Endometrium (tissue), 2 donors: ENCODE measurements around the gene CTTNBP2.

Experiments used
- FAIRE-seq: peaks from 2 replicates; lab custom pipeline; 2012; peaks lifted over from hg19 to GRCh38; lab: Jason Lieb, UNC
- donor health status: control.
- donor health status: control.

Gene CTTNBP2

GRCh38 chr7:117870448-117871130 is 2.7 kb downstream of the CTTNBP2 start:
- FAIRE-seq = no peak

GRCh38 chr7:117869374-117869773 is 3.9 kb downstream of the CTTNBP2 start:
- FAIRE-seq = no peak

- peak; percentile 4 for FAIRE-seq
Observed at GRCh38 chr7:117863618-117864017, 9.6 kb downstream of the CTTNBP2 start.

GRCh38 chr7:117862378-117862777 is 10.9 kb downstream of the CTTNBP2 start:
- FAIRE-seq = no peak

- FAIRE-seq = no peak
Observed at GRCh38 chr7:117859246-117859812, 13.9 kb downstream of the CTTNBP2 start.

- no peak for FAIRE-seq
Observed at GRCh38 chr7:117858712-117859111, 14.5 kb downstream of the CTTNBP2 start.

- no peak for FAIRE-seq
Observed at GRCh38 chr7:117857718-117858117, 15.5 kb downstream of the CTTNBP2 start.

GRCh38 chr7:117856196-117856595 is 17.0 kb downstream of the CTTNBP2 start:
- FAIRE-seq = no peak

GRCh38 chr7:117854186-117854585 is 19.1 kb downstream of the CTTNBP2 start:
- FAIRE-seq = peak; percentile 48

- FAIRE-seq = no peak
Observed at GRCh38 chr7:117848941-117849340, 24.3 kb downstream of the CTTNBP2 start.

GRCh38 chr7:117844678-117845077 is 28.6 kb downstream of the CTTNBP2 start:
- no peak for FAIRE-seq

GRCh38 chr7:117841611-117842010 is 31.6 kb downstream of the CTTNBP2 start:
- FAIRE-seq = no peak

- no peak for FAIRE-seq
Observed at GRCh38 chr7:117841011-117841410, 32.2 kb downstream of the CTTNBP2 start.

GRCh38 chr7:117839507-117839906 is 33.7 kb downstream of the CTTNBP2 start:
- no peak for FAIRE-seq

- FAIRE-seq = no peak
Observed at GRCh38 chr7:117837841-117838240, 35.4 kb downstream of the CTTNBP2 start.

- peak; percentile 35 for FAIRE-seq
Observed at GRCh38 chr7:117835016-117835664, 38.1 kb downstream of the CTTNBP2 start.

GRCh38 chr7:117830422-117830954 is 42.8 kb downstream of the CTTNBP2 start:
- FAIRE-seq = peak; percentile 83

GRCh38 chr7:117829450-117830117 is 43.7 kb downstream of the CTTNBP2 start:
- FAIRE-seq = no peak

GRCh38 chr7:117828825-117829224 is 44.4 kb downstream of the CTTNBP2 start:
- no peak for FAIRE-seq

GRCh38 chr7:117827862-117828261 is 45.4 kb downstream of the CTTNBP2 start:
- FAIRE-seq = peak; percentile 90

- FAIRE-seq = no peak
Observed at GRCh38 chr7:117825132-117825531, 48.1 kb downstream of the CTTNBP2 start.

- no peak for FAIRE-seq
Observed at GRCh38 chr7:117824592-117824991, 48.6 kb downstream of the CTTNBP2 start.

- FAIRE-seq = no peak
Observed at GRCh38 chr7:117819558-117819957, 53.7 kb downstream of the CTTNBP2 start.
